GM21786 (cell line): ENCODE measurements around the gene TRUB1.

Experiments
- ATAC-seq: cut with Tn5 transposase; IDR thresholded peaks from one replicate; pipeline ENCODE4 v1.9.1; 2021; ENCODE audit not compliant: unreplicated experiment

TRUB1 gene

GRCh38 chr10:115026056-115026745 lies 88.2 kb downstream of the TRUB1 start:
- ATAC-seq: no peak

GRCh38 chr10:115026746-115027140 lies 88.7 kb downstream of the TRUB1 start:
- no peak for ATAC-seq
